Measurements from ENCODE around the gene ZNF536.
"Not testable (repeated sequence)": the region's sequence is repeated elsewhere in the genome, so short reads cannot be mapped to it uniquely, and the experiment has no call there.

ZNF536 gene

DNA sequence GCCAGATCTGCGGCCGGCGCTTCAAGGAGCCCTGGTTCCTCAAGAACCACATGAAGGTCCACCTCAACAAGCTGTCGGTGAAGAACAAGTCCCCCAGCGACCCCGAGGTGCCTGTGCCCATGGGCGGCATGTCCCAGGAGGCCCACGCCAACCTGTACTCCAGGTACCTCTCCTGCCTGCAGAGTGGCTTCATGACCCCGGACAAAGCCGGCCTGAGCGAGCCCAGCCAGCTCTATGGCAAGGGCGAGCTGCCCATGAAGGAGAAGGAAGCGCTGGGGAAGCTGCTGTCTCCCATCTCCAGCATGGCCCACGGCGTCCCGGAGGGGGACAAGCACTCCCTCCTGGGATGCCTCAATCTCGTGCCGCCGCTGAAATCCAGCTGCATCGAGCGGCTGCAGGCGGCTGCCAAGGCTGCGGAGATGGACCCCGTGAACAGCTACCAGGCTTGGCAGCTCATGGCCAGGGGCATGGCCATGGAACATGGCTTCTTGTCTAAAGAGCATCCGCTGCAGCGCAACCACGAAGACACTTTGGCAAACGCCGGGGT lies 72.6 kb downstream of the ZNF536 start:
- no peaks in the 10 kb centered on the region for H3K36me3 Mint-ChIP-seq (ENCODE audit: low read depth)
- no peak for DNase-seq
- H3K4me3 Mint-ChIP-seq: no peak overlapping the region
- no peaks in the 10 kb centered on the region for H3K9me3 Mint-ChIP-seq
- H3K4me1 Mint-ChIP-seq (ENCODE audit: low read depth): no peaks in the 10 kb centered on the region
- no peak overlapping the region for H3K27ac Mint-ChIP-seq
- no peaks in the 10 kb centered on the region for H3K27me3 Mint-ChIP-seq

DNA sequence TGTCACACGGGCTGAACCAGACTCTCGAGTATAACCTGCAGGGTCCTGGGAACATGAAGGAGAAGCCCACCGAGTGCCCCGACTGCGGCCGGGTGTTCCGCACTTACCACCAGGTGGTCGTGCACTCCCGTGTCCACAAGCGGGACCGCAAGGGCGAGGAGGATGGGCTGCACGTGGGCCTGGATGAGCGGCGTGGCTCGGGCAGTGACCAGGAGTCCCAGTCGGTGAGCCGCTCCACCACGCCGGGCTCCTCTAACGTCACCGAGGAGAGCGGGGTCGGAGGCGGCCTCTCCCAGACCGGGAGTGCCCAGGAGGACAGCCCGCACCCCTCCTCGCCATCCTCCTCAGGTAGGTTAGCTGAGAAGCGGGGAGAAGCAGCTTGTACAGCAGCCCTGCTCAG lies 73.2 kb downstream of the ZNF536 start:
- no peak overlapping the region for H3K4me3 Mint-ChIP-seq
- no peaks in the 10 kb centered on the region for H3K27me3 Mint-ChIP-seq
- no peak for DNase-seq
- no peaks in the 10 kb centered on the region for H3K4me1 Mint-ChIP-seq (ENCODE audit: low read depth)
- H3K36me3 Mint-ChIP-seq (ENCODE audit: low read depth): no peaks in the 10 kb centered on the region
- H3K9me3 Mint-ChIP-seq: no peaks in the 10 kb centered on the region
- no peak overlapping the region for H3K27ac Mint-ChIP-seq

DNA sequence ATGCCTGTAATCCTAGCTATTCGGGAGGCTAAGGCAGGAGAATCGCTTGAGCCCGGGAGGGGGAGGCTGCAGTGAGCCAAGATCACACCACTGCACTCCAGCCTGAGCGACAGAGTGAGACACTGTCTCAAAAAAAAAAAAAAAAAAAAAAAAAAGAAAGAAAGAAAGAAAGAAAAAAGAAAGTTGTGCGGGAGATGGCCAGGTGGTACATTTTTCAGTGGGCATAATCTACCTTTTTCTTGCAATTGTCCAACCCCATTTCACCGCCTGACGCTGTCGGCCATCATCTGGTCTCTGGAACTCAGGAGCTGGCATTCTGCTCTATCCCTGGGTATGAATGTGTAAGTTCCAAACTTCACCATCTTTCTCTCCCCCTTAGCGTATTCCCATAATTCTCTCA lies 73.9 kb downstream of the ZNF536 start:
- not testable (repeated sequence) for H3K36me3 Mint-ChIP-seq (ENCODE audit: low read depth); DNase-seq; H3K9me3 Mint-ChIP-seq; H3K27ac Mint-ChIP-seq; H3K4me3 Mint-ChIP-seq; H3K27me3 Mint-ChIP-seq; H3K4me1 Mint-ChIP-seq (ENCODE audit: low read depth)

DNA sequence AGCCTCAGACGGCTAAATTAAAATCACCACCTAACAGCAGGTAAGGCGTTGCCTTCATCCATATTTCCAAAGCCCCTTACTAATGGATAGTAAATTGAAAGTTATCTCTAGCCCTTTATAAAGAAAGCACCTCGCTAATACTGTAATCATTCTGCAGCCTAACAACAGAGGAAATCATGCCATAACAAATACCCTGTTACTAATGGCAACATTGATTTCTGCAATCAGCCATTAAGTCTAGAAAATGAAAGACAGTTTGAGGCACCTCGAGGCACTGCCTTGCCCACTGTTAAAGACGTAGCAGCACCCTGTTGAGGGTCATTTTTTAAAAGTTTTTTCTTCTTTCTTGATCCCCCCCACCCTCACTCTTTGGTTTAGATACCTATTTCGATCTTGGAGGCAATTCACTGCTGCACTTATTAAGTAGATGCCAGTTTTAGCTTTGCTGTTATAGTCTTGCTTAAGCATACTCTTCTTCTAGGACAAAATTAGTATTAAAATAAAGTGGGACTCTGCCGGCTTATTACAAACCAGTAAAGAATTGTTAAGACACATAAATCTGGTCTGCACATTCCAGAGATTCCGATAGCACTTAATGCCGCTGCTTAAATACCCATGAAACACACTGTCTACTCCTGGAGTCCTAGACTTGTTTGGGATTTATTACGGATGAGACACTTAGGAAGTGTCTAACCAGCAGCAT lies 74.8 kb downstream of the ZNF536 start:
- H3K27ac Mint-ChIP-seq: no peak overlapping the region
- H3K4me3 Mint-ChIP-seq: no peak overlapping the region
- no peaks in the 10 kb centered on the region for H3K9me3 Mint-ChIP-seq
- H3K27me3 Mint-ChIP-seq: no peaks in the 10 kb centered on the region
- no peaks in the 10 kb centered on the region for H3K36me3 Mint-ChIP-seq (ENCODE audit: low read depth)
- no peak for DNase-seq
- no peaks in the 10 kb centered on the region for H3K4me1 Mint-ChIP-seq (ENCODE audit: low read depth)

DNA sequence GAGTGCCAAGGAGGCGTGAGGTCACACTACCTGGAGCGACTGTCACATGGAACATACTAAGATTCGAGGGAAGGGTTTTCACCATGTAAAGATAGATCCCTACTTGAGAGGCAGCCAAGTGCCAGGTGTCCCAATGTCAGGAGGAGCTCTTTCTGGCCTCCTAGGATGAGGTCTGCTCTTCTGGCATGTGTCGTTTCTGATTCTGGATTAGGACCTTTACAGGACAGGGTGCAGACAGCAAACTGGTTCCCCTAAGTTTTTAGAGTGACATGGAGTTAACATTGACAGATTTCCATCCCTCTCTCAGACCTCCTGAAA lies 75.3 kb downstream of the ZNF536 start:
- Mint-ChIP-seq H3K27me3 (peaks cover 3% of the 10 kb centered on the region), H3K36me3 (ENCODE audit: low read depth) (no peaks in the 10 kb centered on the region), H3K9me3 (no peaks in the 10 kb centered on the region), H3K4me3 (no peak overlapping the region), H3K4me1 (ENCODE audit: low read depth) (no peaks in the 10 kb centered on the region), H3K27ac (no peak overlapping the region)
- no peak for DNase-seq

DNA sequence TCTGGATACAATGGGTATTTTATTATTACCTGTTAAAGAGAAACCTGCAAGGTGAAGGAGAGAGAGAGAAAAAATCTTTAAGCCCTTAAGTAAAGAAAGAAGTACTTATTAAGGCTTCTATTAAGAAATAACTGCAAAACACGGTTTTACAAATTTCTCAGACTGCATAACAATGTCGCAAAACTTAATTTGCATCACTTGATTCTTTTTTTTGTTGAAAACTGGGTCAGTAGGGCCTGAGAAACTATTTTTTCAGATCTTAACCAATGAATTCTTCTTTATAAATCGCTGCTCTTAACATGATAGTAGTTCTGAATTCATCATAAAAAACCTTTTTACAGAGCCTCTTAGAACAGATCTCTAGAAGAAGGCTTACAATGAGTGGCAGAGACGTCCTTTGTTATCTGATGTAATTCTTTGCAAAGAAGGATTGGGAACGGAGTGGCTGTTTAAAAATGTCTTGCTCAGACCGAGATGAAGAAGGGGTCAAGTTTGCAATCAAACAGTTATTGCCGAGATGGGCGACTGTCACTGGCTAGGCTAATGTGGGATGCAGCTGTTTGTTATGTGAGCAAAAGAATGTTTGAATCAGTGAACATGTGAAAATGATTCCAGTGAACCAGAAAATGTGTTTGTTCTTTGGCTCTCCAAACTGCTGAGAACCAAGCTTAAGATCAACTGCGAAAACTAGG lies 76.3 kb downstream of the ZNF536 start:
- H3K9me3 Mint-ChIP-seq: no peaks in the 10 kb centered on the region
- H3K36me3 Mint-ChIP-seq (ENCODE audit: low read depth): no peaks in the 10 kb centered on the region
- no peak overlapping the region for H3K27ac Mint-ChIP-seq
- no peak for DNase-seq
- H3K4me3 Mint-ChIP-seq: no peak overlapping the region
- peaks cover 3% of the 10 kb centered on the region for H3K27me3 Mint-ChIP-seq
- H3K4me1 Mint-ChIP-seq (ENCODE audit: low read depth): no peaks in the 10 kb centered on the region

DNA sequence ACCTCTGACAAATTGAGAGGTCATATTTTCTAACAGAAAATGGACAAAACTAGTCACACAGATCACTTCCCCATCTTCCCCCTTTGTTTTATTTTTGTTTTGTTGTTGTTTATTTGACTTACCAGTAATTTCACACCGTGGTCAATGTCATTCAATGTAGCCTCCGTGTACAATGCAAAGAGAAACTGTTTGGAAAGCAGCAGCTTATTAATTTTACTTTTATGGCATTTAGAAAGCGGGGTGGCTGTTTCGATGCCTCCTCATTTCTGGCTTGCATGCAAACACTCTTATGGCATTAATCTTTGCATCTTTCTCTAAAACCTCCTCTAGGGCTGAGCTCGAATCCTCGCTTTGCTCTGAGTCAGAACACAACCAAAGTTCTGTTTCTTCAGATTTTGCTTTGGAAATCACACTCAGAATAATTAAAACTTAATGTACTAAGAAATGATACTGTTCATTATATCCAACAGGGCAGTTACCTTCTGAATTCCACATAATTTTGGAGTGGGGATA lies 77.0 kb downstream of the ZNF536 start:
- H3K9me3 Mint-ChIP-seq: no peaks in the 10 kb centered on the region
- peaks cover 3% of the 10 kb centered on the region for H3K27me3 Mint-ChIP-seq
- H3K4me1 Mint-ChIP-seq (ENCODE audit: low read depth): no peaks in the 10 kb centered on the region
- DNase-seq: no peak
- H3K27ac Mint-ChIP-seq: no peak overlapping the region
- no peak overlapping the region for H3K4me3 Mint-ChIP-seq
- H3K36me3 Mint-ChIP-seq (ENCODE audit: low read depth): no peaks in the 10 kb centered on the region

DNA sequence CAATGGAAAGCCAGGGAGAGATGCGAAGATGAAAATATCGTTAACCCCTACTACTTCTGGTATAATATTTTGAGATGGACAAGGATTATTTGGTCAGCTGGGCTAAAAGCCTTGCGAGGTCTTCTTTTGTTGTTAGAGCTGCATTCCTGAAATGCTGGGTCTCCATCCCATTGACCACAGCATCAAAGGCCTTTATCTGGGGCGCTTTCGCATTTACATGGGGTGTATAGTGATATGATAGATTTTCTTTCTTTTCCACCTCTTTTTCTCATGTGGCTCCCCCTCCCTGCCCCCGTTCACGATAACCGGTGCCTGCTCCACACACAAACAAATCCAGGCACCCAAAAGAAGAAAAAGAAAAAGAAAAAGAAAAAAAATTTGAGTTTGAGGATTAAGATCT lies 77.5 kb downstream of the ZNF536 start:
- Mint-ChIP-seq H3K27ac (no peak overlapping the region), H3K9me3 (no peaks in the 10 kb centered on the region), H3K27me3 (peaks cover 3% of the 10 kb centered on the region), H3K36me3 (ENCODE audit: low read depth) (no peaks in the 10 kb centered on the region), H3K4me3 (no peak overlapping the region), H3K4me1 (ENCODE audit: low read depth) (no peaks in the 10 kb centered on the region)
- no peak for DNase-seq

DNA sequence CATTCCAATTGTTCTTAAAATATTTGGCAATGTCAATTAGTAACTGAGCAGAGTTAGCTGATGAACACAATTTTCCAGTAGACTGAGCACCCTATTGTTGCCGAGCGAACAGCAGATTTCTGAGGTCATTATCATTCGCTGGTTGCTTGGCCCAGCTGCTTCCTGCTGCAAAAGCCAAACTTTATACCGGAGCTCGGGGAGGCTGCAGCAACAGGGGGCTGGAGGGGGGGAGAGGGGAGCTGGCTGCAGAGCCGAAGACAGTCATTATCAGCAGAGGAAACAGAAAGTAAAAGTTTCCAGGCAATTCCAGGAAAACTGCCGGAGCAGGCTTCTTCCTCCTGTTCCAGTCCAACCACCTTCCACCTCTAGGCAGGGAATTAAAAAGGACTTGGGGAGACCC lies 77.9 kb downstream of the ZNF536 start:
- no peaks in the 10 kb centered on the region for H3K36me3 Mint-ChIP-seq (ENCODE audit: low read depth)
- H3K27ac Mint-ChIP-seq: no peak overlapping the region
- no peak overlapping the region for H3K4me3 Mint-ChIP-seq
- DNase-seq: no peak
- H3K9me3 Mint-ChIP-seq: no peaks in the 10 kb centered on the region
- no peaks in the 10 kb centered on the region for H3K4me1 Mint-ChIP-seq (ENCODE audit: low read depth)
- H3K27me3 Mint-ChIP-seq: peaks cover 3% of the 10 kb centered on the region

DNA sequence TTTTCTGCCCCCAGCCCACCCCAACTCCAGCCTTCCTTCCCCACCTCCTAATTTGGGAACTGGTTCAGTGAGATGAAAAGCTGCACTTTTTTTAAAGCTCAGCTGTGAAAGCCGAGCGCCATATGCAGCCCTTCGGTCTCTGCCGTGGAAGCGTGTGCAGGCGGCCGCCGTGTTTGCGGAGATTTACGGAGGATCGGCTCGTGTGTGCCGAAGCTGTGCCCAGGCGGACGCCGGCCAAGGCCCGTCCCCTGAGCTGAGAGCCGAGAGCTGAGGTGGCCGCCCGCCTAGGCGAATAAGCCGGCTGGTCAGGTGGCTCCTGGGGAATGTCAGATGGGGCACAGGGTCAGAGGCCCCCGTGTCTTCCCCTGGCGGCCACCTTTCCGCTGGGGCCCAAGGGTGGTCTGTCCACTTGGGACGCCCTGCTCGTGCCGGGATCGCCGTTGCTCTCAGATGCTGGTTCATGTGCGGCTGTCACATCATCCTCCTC lies 78.7 kb downstream of the ZNF536 start:
- DNase-seq: no peak

DNA sequence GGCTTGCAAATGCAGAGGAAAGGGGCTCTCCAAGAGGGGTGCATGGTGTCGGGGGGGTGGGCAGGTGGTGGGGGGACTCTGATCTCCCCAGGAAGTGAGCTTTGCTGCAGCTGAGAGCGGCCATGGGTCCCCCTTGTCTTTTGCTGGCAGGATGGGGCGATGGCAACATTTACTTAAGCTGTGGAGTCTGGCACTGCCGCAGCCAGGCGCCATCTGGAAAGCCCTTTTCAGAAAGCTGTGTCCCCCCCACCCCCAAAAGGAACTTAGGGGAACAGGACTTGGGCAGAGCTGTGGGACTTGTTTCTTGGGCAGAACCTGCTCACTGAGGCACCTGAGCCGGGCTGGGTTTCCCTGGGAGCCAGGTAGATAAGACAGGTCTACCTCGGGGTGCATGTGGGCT lies 80.7 kb downstream of the ZNF536 start:
- H3K27ac Mint-ChIP-seq: no peak overlapping the region

More for the DNA sequence above, 78.7 kb downstream of the ZNF536 start:
- Mint-ChIP-seq H3K27ac (no peak overlapping the region), H3K27me3 (peaks cover 3% of the 10 kb centered on the region), H3K4me3 (no peak overlapping the region), H3K9me3 (no peaks in the 10 kb centered on the region), H3K36me3 (ENCODE audit: low read depth) (no peaks in the 10 kb centered on the region), H3K4me1 (ENCODE audit: low read depth) (no peaks in the 10 kb centered on the region)

DNA sequence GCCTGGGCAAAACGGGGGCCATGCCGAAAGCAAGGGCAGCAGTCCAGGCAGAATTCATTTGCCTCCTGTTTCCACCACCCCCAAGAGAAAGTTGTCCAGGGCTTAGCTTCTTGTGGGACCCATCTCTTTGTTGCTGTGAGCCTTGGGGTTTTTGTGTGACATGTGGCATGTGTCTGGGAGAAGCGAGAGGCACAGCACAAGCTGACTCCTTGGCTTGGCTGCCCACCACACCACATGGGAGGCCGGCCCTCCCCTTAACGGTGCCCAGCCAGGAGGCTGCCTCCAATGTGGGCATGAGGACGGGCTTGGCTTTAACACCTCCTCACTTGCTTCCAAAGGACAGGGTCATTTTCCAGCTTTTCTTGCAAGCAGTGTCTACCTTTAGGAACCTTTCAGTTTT lies 81.6 kb downstream of the ZNF536 start:
- Mint-ChIP-seq H3K27ac (no peak overlapping the region), H3K9me3 (no peaks in the 10 kb centered on the region), H3K4me3 (no peak overlapping the region), H3K36me3 (ENCODE audit: low read depth) (no peaks in the 10 kb centered on the region), H3K27me3 (peaks cover 5% of the 10 kb centered on the region), H3K4me1 (ENCODE audit: low read depth) (no peaks in the 10 kb centered on the region)
- DNase-seq: no peak

More for the DNA sequence above, 80.7 kb downstream of the ZNF536 start:
- Mint-ChIP-seq H3K4me3 (no peak overlapping the region), H3K9me3 (no peaks in the 10 kb centered on the region), H3K4me1 (ENCODE audit: low read depth) (no peaks in the 10 kb centered on the region), H3K36me3 (ENCODE audit: low read depth) (no peaks in the 10 kb centered on the region), H3K27me3 (peaks cover 3% of the 10 kb centered on the region)
- DNase-seq: no peak

DNA sequence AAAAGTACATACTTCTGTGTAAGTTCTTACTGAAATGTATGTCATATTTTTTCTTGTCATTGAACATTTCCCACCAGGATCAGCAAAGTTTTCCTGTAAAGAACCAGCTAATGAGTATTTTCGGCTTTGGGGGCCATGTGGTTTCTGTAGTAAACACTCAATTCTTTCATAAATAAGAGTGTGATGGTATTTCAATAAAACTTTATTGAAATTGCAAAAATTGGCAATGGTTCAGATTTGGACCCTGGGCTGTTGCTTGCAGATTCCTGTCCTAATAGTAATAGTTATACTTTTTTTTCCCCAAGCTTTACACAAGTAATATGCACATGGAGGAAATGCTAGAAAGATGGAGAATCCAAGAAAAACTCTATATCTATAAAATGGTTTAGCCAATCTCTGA lies 83.7 kb downstream of the ZNF536 start:
- no peak for DNase-seq
- peaks cover 7% of the 10 kb centered on the region for H3K27me3 Mint-ChIP-seq
- H3K4me3 Mint-ChIP-seq: no peak overlapping the region
- H3K36me3 Mint-ChIP-seq (ENCODE audit: low read depth): no peaks in the 10 kb centered on the region
- H3K4me1 Mint-ChIP-seq (ENCODE audit: low read depth): no peaks in the 10 kb centered on the region
- H3K27ac Mint-ChIP-seq: no peak overlapping the region
- peaks cover 4% of the 10 kb centered on the region for H3K9me3 Mint-ChIP-seq

DNA sequence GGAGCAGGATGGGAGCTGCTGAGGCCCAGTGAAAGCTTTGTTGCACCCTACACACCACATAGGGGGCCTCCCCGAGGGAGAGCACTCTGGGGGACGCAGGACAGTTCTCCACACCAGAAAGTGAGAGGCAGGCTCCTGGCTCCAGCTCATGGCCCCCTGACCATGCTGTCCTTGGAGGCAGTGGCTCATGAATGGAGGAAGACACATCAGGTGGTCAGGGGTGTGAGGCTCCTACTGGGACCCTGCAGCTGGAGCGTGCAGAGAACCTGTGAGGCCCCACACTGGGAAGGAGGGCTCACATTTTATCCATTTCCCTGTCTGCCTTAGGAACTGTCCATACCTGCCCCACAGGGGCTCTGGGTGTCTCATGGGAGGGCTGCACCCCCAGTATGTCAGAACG lies 85.3 kb downstream of the ZNF536 start:
- no peaks in the 10 kb centered on the region for H3K36me3 Mint-ChIP-seq (ENCODE audit: low read depth)

DNA sequence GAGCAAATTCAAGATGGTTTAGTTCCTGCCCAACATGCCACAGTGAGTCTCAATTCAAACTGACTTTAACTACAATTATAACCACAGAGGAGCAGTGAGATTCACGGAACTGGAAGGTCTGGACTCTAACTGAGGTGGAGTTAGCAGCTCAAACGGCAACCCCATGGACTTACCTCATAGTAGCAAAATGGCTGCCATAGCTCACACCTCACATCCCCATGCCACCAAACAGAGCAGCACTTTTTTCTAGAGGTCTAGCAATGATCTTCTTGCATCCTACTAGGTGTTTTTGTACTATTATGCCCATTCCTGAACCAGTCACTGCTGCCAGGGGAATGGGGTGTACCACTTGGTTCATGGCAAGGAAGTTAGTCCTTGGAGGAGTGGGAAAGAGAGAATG lies 87.7 kb downstream of the ZNF536 start:
- Mint-ChIP-seq H3K4me1 (ENCODE audit: low read depth) (no peaks in the 10 kb centered on the region), H3K4me3 (no peak overlapping the region), H3K36me3 (ENCODE audit: low read depth) (no peaks in the 10 kb centered on the region), H3K27ac (no peak overlapping the region), H3K9me3 (peaks cover 4% of the 10 kb centered on the region), H3K27me3 (peaks cover 4% of the 10 kb centered on the region)
- DNase-seq: no peak

More for the DNA sequence above, 85.3 kb downstream of the ZNF536 start:
- no peaks in the 10 kb centered on the region for H3K4me1 Mint-ChIP-seq (ENCODE audit: low read depth)
- DNase-seq: no peak
- H3K9me3 Mint-ChIP-seq: peaks cover 4% of the 10 kb centered on the region
- no peak overlapping the region for H3K27ac Mint-ChIP-seq
- H3K27me3 Mint-ChIP-seq: peaks cover 5% of the 10 kb centered on the region
- no peak overlapping the region for H3K4me3 Mint-ChIP-seq

All from activated T-cell treated with anti-CD3 and anti-CD28 coated beads, Interleukin-2, amount 50 U/mL, for 24 hours (primary cell).